GM21367 (cell line): ENCODE results near the gene L3MBTL1.

Source experiments
- ATAC-seq: cut with Tn5 transposase; IDR thresholded peaks from one replicate; pipeline ENCODE4 v1.9.1; 2021; ENCODE audit not compliant: unreplicated experiment

L3MBTL1 gene

DNA sequence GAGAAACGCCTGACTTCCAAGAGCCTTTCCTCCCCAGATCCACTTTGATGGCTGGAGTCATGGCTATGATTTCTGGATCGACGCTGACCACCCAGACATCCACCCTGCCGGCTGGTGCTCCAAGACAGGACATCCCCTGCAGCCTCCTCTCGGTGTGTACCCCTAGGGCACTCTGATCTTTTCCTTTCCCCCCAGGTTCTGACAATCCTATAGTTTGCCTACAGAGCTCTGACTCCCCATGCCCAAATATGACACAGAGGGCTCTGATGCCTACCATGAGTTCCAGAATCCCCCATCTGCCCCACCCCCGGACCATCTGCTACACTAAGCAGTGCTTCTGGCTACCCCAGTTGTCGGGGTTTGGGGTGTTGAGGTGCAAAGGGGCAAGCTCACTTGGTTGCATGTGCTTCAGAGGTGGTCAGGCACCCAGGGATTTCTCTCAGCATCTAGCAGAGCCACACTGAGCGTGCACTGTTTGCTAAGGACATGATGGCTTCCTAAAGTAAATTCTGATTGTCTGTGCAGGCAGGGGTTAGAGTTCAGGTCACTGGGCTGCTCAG is 27.4 kb downstream of the L3MBTL1 start:
- ATAC-seq: no peak

DNA sequence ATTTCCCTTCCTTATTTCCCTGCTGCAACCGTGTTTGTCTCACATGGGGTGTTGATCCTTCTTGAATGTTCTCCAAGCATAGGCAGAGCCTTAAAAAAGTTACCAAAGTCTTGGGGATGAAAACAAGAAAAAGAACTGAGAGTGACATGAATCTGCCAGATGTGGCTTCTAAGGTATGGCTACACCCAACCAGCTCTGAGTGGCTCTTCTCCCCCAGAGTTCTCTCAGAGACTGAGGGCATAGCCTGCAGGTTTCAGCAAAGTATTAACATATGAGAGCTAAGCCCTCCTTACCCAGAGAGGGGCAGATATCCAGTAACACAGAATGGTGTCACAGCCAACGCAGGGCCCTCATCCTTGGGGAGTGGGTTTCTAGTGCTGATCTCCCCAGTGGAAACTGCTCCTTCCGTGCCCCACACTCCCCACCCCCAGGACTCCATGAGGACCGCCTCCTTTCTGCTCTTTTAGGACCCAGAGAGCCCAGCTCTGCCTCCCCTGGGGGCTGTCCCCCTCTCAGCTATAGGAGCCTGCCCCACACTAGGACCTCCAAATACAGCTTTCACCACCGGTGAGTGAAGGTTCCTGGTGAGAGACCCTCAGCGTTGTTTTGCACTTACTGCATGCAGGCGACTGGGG is 28.0 kb downstream of the L3MBTL1 start:
- ATAC-seq: no peak

DNA sequence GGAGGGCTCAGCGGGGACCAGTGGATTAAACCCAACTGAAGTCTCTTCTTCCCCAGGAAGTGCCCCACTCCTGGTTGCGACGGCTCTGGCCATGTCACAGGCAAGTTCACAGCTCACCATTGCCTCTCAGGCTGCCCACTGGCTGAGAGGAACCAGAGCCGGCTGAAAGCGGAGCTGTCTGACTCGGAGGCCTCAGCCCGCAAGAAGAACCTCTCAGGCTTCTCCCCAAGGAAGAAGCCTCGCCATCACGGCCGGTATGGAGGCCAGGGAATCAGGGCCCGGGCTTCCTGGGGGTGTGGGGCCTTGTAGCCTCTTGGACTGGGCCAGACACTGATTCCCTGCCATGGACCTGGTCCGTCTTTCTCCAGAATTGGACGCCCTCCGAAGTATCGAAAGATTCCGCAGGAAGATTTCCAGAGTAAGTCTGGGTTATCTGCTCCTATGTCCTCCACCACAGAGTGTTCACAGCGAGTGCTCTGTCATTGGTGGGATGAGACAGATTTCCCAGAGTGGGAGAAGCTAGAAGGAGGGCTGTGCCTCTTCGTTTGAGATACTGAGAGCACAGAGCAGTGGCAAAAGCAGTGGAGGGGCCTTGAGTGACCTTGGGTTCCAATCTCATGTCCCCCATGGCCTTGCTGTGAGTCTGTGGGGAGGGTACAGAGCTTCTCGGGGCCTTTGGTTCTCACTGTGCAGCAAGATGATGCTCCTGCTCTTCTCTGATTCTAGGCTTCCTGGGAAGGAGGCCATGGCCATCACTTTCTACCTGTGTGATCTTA is 28.7 kb downstream of the L3MBTL1 start:
- ATAC-seq: no peak

DNA sequence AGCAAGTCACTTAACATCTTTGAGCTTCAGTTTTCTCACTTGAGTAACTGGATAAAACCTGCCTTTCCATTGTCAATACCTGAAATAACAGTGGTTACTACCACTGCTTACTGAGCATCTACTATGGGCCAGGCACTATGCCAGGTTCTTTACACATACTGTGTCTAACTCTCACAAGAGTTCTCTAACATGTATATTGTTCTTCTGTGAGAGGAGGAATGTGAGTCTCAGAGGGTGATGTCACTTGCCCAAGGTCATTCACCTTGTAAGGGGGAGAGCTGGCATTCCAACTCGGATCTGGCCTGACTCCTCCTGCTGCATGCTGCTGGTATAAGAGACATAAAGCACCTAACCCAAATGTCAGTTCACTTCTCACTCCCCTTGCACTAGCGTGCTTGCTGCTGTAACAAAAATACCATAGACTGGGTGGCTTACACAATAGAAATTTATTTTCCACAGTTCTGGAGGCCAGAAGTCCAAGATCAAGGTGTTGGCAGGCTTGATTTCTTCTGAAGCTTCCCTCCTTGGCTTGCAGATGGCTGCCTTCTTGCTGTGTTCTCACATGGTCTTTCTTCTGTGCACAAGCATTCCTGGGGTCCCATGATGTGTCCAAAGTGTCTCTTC is 29.4 kb downstream of the L3MBTL1 start:
- ATAC-seq: no peak

DNA sequence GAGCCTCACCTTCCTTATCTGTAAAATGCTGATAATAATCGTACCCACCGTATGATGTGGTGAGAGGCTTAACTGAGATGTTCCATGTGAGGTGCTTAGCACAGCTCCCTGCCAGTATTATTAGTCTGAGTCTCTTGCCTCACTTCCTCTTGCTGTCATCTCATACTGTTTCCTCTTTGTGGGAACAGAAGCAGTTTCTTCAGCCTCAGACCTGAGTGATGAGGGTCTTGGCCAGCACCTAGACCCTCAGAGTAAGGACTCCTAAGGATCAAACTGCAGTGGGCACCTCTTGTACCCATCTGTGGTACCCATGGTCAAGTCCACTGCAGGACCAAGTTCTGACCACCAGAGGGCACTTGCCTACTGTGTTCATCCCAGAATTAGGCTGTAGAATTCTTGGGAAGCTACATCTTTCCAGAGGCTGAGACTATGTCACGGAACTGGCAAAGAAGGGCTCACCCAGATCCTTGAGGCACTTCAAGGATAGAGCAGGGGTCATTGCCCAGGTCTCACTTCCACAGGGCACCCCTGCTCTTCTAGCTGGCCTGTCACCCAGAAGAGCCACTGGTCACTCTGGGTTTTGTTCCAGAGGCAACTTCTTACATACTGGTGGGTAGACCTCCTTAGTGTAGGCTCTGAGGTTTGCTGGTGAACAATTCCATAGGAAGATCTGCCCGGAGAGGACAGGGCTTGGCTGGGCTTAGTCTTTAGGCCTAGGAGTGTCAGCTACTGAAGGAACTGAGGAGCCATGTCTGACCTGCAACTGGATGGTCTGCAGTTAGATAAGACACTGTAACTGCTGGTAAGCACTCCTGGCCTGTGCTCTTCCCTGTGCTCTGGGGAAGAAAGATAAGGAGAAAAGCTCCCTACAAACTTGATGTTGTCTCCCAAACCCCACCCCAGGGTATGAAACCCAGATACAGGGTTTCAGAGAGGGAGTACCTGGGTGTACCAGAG is 30.7 kb downstream of the L3MBTL1 start:
- ATAC-seq: no peak

- ATAC-seq: no peak
These were observed 31.6 kb downstream of the L3MBTL1 start for GRCh38 chr20:43538878-43539700.

DNA sequence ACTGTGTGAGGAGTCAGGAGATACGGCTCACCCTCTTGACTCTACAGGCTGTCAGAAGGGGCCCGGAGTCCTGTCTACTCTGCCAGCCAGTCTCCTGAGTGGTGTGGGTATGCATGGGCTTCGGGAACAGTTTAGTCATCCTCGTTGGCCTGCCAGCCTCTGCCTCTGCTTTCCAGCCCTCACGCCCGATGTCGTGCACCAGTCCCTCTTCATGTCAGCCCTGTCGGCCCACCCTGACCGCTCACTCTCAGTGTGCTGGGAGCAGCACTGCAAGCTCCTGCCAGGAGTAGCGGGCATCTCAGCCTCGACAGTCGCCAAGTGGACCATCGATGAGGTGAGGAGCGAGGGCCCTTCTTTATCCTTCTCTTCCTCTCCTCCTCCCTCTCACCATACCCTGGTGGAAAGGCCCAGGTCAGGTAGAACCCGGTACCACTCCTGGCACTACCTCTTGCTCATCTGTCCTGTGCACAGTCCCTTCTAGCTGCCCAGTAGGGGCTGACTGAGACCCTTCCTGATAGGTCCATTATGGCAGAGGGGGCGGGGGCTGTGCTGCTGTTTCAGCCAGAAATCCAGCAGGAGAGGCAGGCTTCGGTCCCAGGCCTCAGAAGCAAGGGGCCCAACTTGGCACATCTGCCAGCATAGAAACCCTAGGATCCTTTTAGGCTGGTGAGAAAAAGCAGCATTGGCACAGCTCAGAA is 32.6 kb downstream of the L3MBTL1 start:
- ATAC-seq: no peak

DNA sequence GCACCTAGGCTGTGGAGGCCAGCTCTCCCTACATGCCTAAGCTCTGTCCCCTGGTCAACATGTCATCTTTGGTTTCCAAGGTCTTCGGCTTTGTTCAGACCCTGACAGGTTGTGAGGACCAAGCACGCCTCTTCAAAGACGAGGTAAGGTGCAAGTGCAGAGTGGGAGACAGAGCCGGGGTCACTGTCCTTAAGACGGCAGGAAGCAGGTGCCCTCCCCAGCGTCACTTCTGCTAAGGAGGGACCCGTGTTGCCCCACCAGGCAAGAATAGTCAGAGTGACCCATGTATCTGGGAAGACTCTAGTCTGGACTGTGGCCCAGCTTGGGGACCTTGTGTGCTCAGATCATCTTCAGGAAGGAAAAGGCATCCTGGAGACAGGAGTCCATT is 33.2 kb downstream of the L3MBTL1 start:
- no peak for ATAC-seq

DNA sequence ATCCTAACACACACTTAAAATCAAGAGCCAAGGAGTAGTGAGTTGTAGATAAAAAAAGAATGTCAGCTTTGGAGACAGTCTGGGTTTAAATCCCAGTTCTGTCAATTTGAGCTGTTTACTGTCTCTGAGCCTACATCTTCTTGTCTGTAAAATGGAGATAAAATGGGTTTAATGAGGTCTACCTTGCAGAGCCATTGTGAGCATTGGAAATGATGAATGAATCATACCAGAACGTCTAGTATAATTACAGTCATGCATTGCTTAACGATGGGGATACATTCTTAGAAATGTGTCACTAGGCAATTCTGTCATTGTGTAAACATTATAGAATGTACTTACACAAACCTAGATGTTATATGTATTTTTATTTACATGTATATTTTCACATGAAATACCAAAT is 33.7 kb downstream of the L3MBTL1 start:
- no peak for ATAC-seq

GRCh38 chr20:43542161-43542560 is 34.7 kb downstream of the L3MBTL1 start:
- no peak for ATAC-seq

DNA sequence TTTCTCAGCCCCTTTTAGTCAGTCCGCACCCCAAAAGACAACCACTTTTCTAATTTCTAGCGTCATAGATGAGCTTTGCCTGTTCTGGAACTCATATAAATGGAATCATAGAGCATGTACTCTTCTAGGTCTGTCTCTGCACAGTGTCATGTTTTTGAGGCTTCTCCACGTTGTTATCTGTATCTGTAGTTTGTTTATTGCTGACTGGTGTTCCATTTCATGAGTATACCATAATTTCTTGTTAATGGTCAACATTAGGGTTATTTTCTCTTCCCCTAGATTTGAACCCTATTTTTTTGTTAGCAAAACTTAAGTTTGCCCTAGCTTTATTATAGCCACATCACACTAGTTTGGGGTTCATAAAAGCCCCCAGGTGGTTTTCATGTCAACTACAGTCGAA is 35.2 kb downstream of the L3MBTL1 start:
- ATAC-seq: no peak

DNA sequence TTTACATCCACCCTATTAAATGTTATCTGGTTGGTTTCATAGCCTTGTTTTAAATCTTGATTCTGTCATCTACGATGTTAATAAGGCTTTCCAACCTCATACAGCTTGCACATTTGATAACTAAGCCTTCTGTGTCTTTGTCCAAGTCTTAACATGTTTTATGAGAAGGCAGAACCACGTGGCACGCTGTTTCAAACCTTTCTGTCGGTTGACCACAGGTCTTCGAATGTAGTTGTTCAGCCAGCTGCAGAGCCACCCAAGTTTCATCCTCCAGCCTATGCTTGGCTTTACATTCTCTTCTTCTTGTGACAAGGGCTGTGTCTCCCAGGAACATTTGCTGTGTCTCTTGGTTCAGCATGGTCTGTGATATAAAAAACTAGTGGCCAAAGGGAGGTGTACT is 35.6 kb downstream of the L3MBTL1 start:
- ATAC-seq: no peak

GRCh38 chr20:43544501-43544900 is 37.0 kb downstream of the L3MBTL1 start:
- no peak for ATAC-seq

GRCh38 chr20:43545837-43546578 is 38.5 kb downstream of the L3MBTL1 start:
- ATAC-seq: no peak

- no peak for ATAC-seq
These were observed 40.9 kb downstream of the L3MBTL1 start for GRCh38 chr20:43548273-43548880.

- no peak for ATAC-seq
These were observed 42.0 kb downstream of the L3MBTL1 start for GRCh38 chr20:43549416-43550065.

DNA sequence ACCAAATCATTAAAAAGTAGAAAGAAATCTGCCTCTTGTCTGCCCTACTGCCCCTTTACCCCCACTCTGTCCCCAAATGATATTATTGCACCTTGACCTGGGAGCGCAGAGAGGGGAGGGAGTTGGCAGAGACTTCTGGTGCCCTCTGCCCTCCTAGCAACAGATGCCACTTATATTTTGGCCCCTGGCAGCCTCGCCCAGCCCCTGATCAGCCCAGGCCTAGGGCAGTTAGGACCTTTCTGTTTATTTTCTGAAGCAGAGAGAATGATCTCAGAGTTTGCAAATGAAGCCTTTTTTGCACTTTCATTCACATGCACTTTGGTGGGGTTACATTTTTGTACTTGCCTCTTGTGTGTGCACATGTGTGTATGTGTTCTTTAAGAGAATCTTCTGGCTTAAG is 43.0 kb downstream of the L3MBTL1 start:
- no peak for ATAC-seq

DNA sequence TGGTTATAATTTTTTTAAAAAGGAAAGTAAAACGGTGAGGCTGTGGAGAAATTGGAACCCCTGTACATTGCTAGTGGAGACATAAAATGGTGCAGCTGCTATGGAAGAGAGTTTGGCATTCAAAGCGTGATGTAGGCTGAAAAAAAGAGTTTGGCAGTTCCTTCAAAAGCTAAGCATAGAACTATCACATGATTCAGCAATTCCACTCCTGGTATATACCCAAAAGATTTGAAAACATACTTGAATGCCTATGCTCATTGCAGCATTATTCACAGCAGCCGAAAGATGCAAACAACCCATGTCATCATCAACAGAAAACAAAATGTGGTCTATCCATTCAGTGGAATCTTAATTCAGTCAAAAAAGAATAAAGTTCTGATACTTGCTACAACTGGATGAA is 46.9 kb downstream of the L3MBTL1 start:
- no peak for ATAC-seq
